Right forelimb (tissue), 1 donor: ENCODE measurements around the gene VASP.
A peak's percentile ranks its signal among the peaks of the same experiment; 100 is the strongest.
"Not testable (repeated sequence)": the region's sequence is repeated elsewhere in the genome, so short reads cannot be mapped to it uniquely, and the experiment has no call there.

Source experiments
- DNase-seq: peaks from one replicate; pipeline ENCODE4 v3.0.0-alpha.2; 2018

Gene VASP

DNA sequence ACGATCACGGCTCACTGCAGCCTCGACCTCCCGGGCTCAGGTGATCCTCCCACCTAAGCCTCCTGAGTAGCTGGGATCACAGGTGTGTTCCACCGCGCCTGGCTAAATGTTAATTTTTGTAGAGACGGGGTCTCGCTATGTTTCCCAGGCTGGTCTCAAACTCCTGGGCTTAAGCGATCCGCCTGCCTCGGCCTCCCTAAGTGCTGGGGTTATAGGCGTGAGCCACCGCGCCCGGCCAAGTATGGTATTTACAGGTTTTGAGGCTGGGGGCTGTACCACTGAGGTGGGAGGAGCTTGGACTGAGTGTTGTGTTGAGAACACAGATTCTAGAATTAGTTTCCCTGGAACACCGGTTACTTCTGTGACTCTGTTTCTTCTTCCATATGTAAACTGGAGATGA is 9.5 kb upstream of the VASP start:
- no peak for DNase-seq

DNA sequence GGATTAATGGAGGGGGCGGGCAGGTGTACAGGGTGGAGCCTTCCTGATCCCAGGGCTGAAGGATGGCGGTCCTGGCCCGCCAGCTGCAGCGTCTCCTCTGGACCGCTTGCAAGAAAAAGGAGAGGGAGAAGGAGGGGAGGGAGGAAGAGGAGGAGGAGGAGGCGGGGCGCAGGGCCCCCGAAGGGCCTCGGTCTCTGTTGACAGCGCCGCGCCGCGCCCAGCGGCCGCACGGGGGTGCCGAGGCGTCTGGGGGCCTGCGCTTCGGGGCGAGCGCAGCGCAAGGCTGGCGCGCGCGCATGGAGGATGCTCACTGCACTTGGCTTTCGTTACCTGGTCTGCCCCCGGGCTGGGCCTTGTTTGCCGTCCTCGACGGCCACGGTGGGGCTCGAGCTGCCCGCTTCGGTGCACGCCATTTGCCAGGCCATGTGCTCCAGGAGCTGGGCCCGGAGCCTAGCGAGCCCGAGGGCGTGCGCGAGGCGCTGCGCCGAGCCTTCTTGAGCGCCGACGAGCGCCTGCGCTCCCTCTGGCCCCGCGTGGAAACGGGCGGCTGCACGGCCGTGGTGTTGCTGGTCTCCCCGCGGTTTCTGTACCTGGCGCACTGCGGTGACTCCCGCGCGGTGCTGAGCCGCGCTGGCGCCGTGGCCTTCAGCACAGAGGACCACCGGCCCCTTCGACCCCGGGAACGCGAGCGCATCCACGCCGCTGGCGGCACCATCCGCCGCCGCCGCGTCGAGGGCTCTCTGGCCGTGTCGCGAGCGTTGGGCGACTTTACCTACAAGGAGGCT is 8.7 kb upstream of the VASP start, which contains the start of gene PPM1N:
PPM1N (plus strand) TSS at position 33 of the 785 bp plus-strand sequence; CDS start at position 63, 30 bp downstream.
- no peak for DNase-seq

DNA sequence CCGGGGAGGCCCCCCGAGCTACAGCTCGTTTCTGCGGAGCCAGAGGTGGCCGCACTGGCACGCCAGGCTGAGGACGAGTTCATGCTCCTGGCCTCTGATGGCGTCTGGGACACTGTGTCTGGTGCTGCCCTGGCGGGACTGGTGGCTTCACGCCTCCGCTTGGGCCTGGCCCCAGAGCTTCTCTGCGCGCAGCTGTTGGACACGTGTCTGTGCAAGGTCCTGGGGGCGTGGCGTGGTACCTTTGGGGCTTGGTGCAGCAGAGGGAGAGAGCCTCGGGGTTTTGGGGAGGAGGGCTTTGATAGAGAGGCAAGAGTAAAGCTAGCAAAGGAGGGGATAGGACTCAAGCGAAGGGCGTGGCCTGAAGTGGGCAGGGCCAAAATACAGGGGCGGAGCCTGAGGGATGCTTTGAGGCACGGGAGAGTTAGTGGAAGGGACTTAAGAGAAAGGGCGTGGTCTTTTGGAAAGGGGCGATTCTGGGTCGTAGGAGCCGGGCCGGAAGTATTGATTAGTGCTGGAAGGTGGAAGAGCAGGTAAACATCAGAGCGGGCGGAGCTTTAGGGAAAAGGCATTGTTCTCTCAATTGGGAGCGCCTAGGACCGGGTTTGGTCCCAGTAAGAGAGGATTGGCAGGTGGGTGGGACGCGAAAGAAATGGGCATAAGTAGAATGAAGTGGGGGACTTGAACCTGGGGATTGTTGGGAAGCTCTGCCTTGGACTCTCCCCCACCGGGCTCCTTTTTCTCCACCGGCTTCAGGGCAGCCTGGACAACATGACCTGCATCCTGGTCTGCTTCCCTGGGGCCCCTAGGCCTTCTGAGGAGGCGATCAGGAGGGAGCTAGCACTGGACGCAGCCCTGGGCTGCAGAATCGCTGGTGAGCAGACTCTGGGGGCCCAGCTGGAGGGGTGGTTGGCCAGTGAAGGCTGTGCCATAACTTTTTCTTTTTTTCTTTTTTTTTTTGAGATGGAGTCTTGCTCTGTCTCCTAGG is 7.8 kb upstream of the VASP start:
- no peak for DNase-seq

DNA sequence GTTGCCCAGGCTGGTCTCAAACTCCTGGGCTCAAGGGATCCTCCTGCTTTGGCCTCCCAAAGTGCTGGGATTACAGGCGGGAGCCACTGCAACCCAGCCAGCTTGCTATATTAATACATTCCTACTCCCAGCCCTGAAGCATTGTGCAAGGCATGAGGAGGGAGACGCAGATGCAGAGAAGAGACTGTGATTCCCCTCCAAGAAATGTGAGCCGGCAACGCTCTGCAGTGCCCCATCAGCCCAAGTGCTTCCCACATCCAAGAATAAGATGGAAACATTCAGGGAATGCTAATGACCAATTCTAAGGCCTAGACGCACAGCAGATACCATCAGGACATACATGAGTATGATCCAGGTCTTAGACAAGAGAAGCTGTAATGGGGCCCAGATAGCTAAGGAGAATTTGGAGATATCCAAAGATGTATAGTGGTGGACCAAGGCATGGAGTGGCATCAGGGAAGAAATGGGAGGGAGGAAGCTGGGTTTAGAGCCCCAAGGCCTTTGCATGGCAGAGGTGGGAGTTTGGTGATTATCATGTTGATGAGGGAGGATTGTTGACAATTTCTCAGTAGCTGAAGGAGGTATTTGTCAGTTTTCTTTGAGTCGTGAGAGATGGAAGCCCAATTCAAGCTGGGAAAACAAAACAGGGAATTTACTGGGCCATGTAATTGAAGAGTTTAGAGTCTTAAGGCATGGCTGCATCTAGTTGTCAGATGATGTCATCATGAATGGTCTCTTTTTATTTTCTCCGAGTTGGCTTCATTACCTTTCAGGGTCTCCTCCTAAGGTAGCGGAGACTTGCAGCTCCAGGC is 6.2 kb upstream of the VASP start:
- no peak for DNase-seq

DNA sequence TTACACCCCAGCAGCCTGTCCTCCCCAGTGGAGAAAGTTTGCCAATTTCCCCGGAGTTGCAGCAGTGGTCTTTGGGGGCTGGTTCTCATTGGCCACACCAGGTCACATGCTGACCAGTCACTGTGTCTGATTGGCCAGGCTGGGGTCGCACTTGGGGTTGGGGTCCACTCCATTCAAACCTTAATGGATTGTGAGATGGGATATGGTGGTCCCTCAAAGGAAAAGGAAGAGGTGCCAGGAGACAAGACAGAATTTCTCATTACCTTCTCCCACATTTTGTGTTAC is 5.6 kb upstream of the VASP start:
- DNase-seq, result no peak

DNA sequence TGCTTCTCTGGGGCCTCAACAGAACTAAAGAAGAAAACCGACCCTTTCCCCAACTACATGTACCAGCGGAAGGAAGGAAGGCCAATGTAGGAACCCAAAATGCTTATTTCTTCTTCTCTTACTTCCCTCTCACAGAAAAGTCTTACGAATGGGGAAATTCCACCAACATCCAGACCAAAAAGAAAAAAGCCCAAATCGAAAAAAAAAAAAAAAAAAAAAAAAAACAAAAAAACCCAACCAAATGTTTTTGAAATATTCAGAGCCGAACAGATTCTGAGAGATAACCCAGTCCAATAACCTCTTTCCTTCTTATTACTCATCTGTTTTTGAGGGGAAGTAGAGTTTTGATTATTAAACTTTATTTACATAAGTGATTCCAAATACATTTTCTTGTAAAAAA is 5.2 kb upstream of the VASP start:
- DNase-seq, result no peak

DNA sequence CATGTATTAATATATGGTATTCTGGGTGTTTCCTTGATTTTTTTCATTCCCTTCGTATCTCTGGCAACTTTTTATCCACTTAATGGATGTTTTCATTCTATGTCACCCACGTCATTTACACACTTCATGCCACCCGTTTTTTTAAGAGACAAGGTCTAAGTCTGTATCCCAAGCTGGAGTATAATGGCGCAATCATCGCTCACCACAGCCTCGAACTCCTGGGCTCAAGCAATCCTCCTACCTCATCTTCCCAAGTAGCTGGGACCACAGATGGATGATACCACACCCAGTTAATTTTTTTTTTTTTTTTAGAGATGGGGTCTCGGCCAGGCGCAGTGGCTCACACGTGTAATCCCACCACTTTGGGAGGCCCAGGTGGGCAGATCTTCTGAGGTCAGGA is 3.4 kb upstream of the VASP start:
- no peak for DNase-seq

DNA sequence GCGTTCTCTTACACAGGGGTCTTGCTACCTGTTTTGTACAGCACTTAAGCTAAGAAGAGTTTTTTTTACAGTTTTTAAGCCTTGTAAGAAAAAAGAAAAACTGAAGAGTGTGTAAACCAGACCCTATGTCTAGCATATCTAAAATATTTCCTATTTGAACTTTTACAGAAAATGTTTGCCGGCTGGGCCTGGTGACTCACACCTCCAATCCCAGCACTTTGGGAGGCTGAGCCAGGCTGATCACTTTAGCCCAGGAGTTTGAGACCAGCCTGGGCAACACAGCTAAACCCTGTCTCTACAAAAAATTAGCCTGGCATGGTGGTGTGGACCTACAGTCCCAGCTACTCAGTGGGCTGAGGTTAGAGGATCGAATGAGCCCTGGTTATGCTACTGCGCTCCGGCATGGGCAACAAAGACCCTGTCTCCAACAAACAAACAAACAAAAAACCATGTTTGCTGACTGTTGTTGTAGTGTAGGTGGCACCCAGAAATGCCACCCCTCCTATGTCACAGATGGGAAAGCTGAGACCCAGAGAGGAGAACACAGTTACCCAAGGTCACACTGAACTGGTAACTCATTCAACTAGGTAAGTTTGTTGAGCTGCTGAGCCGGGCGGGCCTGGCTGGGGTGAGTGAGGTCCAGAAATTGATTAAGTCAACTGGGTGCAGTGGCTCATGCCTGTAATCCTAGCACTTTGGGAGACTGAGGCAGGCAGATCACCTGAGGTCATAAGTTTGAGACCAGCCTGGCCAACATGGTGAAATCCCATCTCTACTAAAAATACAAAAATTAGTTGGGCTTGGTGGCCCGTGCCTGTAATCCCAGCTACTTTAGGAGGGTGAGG is 1.9 kb upstream of the VASP start:
- DNase-seq, result no peak

DNA sequence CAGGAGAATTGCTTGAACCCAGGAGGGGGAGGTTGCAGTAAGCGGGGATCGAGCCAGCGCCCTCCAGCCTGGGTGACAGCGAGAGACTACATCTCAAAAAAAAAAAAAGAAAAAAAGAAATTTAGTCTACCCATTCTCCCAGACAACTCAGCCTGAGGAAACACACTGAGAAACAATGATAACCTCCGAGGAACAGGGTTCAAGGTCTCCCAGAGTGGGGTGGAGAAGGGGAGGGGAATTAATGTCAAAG is 1.4 kb upstream of the VASP start:
- no peak for DNase-seq

DNA sequence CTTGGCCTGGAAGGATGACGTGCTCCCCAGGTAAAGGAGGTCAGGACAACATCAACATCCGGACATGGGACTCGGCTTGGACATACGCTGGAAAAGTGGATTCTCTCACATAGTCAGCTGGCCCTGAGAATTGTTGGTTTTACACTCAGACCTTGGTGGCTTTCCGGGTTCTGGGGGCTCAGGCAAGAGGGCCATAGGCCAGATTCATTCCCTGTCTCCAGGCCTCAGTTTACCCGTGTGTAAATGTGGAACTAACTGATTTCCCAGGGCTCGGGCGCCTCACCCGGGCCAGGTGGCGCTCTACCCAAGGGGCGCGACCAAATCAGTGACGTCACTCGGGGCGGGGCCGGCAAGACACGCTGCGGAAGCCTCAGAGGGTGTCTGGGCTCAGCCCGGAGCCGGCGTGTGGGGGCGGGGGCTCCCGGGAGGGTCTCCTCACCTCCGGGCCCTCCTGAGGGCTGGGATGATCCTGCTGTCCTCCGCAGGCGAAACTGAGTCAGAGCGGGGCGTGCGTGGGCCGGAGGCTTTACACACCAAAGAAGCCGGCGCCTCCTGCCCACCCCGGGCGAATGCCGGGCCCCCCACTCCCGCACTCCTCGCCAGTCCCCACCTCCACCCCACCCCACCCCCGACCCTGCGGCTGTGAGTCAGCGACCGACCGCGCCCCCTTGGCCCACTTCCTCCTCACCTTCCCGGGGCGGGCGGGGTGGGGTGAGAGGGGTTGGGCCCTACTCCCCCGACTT is 862 bp upstream of the VASP start:
- peak; percentile 93 for DNase-seq

DNA sequence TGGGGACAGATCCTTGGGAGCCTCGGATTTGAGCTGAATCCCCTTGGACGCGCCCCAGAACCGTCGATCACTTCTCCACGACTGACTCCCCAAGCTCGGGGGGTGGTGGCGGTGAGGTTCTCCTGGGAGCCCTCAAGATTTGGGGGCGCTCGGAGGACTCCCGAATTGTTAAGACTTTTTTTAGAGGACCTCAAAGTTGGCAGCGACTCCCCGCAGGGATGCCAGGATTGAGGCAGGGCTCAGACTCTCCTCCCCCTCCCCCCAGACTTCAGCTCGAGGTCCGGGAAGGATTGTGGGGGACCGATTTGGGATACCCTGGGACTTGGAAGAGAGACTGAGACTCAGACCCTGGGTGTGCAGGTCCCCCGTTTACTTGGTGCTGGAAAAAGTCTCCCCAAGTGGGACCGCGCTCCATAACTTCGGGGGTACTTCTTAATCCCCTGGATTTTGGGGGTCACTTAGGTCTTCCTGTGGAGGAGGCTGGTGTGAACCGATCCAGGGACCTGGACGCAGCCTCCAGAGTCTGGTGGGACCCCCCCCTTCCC is 665 bp downstream of the VASP start:
- DNase-seq, result no peak

DNA sequence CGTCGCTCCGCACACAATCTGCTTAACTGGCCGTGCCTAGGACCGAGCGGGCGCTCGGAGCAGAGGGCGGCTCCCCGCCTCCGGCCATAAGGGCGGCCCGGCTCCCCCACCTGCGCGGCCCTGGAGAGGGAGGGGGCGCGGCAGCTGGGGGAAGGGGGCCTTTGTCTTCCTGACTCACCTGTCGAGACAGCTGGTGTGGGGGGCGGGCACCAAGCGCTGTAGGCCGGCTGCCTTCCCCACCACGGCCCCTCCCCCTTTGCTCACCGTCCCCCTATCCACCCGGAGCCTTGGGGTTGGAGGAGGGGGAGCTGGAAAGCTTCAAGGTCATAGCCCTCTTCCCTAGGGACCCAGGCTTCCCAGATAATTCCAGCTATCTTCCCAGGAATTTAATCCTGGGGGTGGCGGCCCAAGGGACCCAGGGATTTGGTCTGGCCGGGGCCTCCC is 1.2 kb downstream of the VASP start:
- no peak for DNase-seq

DNA sequence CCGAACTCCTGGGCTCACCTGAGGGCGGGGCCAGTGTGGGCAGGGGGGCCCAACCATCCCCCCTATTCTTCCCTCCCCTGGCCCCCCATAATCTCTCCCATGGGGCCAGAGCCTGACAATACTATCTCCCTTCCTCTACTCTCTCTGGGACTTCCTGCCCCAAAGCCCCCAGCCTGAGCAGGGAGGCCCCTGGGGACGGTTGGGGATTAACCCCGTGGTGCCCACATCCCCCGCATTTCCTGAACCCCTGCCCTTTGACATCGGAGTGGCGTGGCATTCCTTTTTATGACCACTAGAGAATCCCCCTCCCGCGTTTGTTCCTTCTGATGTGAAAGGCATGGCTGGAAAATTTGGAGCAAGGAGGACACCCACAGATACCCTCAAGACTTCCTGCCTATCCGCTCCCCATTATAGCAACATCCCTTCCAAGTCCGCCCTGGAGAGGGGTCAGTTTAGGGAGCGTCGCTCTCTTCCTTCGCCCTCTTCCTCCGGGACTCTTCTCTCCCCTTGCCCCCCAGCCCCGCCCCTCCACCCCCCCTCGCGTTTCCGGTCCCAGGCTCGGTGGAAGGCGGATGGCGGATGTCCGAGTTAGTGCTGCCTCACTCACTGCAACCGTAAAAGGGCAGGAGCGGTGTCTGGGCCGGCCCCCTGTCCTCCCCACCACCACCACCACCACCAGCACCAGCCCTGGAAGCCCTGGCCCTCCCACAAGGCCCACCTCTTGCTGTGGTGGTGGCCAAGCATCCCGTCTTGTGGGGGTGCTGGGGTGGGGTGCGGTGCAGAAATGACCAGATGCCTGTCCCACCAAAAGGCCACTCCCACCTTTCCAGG is 1.8 kb downstream of the VASP start:
- peak; percentile 70 for DNase-seq

DNA sequence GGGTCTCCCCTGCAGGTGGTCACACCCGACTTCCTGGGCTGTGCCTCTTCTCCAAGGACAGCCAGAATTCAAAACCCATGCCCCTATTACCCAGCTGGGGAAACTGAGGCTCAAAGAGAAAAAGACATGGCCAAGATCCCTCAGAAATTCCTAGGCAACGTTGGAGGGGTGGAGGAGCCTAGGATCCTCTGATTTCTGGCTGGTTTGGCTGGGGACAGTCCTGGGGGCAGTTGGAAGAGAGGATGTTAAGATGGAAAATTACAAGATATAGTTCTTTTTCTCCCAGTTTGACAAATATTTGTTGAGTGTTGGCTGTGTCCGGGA is 2.4 kb downstream of the VASP start:
- no peak for DNase-seq

DNA sequence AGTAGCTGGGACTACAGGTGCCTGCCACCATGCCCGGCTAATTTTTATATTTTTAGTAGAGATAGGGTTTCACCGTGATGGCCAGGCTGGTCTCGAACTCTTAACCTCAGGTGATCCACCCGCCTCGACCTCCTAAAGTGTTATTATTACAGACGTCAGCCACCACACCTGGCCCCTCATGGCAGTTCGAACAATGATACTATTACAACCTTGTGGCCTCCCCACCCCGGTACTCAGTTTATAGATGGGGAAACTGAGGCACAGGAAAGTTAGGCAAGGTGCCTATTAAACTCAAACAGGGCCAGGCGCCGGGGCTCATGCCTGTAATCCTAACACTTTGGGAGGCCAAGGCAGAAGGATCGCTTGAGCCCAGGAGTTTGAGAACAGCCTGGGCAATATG is 3.1 kb downstream of the VASP start:
- DNase-seq, result not testable (repeated sequence)

DNA sequence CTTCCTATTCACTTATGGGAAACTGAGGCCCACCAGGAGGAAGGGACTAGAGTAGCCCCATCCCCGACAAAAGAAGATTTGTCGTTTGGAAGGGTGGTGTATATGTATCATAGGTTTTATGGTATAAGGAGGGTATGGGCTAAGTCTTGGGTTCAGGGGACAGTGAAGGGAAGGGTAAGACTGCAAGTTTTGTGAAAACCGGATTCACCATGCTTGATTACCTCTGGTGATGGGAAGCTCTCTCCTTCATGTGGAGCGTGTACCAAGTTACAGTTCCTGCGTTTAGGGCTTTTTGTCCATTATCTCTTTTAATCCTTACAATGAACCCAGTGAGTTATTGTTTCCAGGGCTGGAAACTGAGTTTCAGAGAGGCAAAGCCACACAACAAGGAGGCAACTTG is 3.8 kb downstream of the VASP start:
- DNase-seq, result no peak

DNA sequence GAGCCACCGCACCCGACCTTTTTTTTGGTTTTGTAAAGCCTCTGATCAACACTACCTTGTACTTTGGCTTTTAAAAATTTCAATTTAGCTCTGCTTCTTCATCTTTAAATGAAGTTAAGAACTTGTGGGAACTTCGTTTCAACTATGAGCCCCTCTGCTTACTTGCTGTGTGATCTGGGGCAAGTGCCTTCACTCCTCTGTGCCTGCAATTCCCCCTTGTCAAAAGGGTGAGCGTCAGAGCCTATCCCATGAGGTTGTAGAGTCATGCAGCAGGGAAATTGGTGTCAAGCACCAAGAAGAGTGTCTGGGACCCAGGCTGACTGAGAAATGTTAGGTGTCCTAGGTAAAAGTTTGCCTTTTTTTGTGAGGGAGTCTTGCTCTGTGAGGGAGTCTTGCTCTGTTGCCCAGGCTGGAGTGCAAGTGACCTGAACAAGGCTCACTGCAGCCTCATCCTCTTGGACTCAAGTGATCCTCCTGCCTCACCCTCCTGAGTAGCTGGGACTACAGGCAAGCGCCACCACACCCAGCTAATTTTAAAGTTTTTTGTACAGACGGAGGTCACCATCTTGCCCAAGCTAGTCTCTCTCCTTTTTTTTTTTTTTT is 5.7 kb downstream of the VASP start:
- no peak for DNase-seq

DNA sequence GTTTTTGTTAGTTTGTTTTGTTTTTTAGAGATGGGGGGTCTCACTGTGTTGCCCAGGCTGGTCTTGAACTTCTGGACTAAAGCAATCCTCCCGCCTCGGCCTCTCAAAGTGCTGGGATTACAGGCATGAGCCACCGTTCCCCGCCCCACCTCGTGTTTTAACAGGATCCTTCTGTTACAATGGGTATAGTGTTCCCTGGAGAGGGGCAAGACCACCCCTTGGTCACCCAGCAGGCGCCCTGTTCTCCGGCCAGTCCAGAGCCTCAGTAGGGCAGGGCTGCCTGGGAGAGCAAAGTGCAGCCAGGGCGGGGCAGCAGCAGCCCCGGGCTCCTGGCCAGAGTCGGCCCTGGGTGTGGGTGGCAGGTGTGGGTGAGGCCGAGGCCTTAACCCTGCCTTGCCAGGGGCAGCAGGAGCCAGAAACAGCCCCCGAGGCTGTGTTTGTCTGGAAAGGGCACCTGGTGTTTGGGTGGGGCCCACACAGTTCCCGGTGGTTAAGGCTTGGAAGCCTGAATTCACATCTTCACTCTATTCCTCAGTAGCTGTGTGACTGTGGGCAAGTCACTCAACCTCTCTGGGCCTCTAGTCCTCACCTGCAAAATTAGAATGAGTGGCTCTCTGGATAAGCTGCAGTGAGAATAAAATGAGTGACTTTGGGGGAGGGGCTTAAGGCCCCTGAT is 7.2 kb downstream of the VASP start:
- DNase-seq, result no peak

DNA sequence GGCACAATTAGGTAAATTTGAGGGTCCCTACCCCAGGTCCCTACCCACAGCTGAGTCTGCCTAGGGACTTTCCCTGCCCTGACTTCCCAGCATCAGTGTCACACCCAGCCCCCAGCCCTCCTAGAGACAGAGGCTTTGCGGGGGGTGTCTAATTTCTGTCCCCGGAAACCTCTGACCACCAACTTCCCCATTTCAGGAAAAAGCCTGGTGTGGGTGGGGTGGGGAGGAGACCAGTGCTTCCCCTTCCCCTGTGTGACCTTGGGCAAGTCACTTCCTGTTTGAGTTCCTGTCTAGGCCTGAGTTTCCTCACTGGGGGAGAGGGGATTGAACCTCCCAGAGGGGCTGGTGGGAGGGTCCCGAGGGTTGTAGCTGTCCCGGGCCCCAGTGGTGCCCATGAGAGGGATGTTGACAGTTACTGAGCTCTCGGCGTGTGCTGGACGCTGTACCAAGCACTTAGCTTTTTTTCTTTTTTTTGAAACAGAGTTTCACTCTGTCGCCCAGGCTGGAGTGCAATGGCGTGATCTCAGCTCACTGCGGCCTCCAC is 7.9 kb downstream of the VASP start:
- no peak for DNase-seq
